Glomerular visceral epithelial cell (primary cell): ENCODE measurements around the gene STK40.
A peak's percentile ranks its signal among the peaks of the same experiment; 100 is the strongest.

Experiments
- DNase-seq: peaks from one replicate; pipeline ENCODE4 v3.0.0-alpha.2; 2016; ENCODE audit errors: extremely low spot score

STK40 gene

DNA sequence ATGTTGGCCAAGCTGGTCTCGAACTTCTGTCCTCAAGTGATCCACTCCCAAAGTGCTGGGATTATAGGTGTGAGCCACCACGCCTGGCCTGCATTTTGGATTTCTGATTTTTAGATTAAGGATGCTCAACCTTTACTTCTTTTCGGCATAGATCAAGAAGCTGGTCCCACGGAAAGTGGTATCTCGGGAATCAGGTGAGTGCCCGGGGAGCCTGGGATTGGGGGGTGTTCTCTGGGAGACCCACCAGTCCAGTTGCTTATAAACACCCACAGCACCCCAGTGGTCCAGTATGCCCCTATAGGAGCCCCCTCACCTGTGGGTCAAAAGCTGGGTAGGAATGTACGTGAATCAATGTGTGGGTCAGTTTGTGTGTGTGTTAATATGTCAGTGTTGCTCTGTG, 76.3 kb downstream of the STK40 start:
- no peak for DNase-seq

DNA sequence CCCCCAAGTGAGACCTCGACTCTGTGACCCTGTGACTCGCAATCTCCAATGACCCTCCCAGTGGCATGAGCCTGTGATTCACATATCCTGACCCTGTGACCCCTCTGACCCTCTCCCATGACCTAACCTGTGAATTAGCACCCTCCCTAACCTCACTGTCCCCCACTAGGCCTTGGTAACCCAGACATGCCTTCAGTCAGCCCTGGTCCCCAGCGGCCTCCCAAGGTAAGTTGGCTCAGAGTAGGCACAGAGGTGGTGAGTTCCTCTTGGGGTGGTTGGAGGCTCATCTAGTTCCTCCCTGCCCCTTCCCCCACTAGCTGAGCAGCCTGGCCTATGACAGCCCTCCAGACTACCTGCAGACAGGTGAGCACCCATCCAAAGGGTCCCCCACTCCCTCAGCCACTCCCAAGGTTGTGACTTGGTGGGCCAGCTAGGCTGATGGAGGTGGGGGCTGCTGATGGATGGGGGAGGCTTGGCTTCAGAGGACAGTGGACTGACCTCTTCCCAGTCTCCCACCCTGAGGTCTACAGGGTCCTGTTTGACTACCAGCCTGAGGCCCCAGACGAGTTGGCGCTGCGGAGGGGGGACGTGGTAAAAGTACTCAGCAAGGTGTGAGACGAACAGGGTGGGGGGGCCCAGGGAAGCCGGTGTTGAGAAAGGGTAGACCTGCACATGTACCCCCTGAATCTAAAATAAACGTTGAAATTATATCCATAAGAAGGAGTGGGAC, 78.0 kb downstream of the STK40 start:
- no peak for DNase-seq

DNA sequence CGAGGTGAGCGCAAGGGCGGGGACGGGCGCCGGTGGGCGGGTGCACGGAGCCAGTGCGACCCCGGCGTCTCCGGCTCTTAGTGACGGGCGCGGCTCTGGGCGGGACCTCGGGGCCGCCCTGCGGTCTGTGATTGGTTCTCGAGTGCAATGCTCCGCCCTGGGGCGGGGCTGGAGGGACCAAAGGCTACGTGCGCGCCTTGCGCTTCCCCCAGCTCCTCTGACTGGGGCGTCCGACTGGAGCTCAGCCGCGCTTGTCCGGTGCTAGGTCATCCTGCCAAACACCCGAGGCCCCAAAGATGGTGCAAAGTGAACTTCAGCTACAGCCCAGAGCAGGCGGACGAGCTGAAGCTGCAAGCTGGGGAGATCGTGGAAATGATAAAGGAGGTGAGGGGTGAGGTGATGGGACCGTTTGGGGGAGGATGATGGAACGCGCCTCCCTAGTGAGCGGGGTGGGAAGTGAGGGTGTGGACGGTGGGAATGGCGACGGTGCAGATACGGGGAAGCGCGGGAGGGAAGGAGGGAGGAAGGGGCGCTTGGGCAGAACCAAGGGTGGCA, 78.7 kb downstream of the STK40 start:
- DNase-seq = peak; percentile 81

DNA sequence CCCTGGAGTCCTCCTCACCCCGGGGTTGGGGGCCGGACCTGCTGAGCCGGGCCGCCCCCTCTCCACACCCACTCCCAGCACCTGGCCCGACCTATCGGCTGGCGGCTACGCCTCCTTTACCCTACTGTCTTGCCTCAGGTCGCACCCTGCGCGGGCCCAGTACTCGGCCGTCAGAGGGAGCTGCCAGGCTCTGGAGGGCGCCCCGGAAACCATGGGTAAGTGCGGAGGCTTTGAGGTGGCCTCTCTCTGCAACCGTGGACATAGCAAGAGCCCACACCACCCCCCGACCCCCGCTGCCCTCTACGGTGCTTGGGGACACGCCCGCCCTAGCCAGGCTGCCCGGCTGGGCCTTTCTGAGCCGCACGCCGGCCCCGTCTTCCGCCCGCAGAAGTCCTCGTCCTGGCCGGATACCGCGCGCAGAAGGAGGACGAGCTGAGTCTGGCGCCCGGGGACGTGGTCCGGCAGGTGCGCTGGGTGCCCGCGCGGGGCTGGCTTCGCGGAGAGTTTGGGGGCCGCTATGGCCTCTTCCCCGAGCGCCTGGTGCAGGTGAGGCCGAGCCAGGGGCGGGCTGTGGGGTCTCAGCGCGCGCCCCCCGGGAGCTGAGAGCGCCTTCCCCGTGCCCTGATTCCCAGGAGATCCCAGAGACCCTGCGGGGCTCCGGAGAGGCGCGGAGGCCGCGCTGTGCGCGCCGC, 79.4 kb downstream of the STK40 start, which contains the start of gene SH3D21:
Gene SH3D21 (plus strand): TSS at position 159 of the 692 bp plus-strand sequence. CDS start 53 bp downstream, at position 212.
- no peak for DNase-seq

DNA sequence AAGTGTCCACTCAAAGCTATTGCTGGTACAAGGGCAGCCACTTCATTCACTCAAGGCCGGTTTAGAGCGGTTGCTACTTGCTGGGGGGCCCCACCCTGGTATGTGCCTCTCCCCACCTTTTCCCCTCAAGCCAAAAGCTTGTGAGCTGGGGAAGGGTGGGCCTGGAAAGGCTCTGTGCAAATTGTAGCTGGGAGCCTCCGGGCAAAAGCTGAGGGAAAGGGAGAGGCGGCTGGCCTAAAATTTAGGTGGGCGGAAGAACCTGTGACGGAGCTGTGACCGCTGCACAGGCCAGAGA, 79.9 kb downstream of the STK40 start:
- DNase-seq = no peak

DNA sequence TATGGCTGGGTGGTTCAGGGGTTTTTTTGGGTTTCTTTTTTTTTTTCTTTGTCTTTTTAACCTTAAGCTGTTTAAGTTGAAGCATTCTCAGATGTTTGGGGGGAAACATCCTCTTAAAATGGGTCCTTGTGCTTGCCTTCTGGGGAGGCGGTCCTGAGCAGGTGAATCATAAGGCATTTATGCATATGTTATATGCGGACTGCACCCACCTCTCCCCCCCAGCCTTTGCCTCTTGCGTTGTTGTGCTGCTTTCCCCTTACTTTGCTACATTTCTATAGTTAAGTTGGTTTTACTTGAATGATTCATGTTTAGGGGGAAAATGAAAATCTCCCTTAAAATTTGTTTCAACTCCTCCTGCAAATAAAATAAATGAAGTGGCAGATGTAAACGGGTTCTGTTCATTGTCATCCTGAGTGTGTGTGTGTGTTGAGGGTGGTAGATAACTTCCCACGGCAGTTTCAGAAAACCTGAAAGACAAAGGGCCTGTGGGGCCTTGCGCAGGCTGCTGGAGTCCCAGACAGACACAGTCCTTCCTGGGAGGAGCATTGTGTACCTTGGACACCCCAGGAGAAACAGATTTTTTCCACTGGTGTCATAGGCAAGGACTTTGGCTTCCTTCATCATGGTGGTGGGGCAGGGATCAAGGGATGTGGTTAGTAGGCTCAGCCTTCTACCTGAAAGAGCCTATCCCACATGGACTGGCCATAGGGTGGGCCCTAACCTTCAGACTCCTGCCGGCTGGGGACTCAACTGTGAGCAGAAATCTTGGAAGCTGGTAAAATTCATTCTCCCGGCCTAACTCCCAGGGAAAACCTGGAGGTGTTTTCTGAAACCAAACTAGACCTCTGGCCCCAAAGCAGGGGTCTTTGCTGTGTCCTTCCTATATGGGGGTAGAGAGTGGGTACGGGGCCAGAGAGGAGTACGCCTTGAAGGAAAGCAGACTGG, 80.5 kb downstream of the STK40 start:
- no peak for DNase-seq

DNA sequence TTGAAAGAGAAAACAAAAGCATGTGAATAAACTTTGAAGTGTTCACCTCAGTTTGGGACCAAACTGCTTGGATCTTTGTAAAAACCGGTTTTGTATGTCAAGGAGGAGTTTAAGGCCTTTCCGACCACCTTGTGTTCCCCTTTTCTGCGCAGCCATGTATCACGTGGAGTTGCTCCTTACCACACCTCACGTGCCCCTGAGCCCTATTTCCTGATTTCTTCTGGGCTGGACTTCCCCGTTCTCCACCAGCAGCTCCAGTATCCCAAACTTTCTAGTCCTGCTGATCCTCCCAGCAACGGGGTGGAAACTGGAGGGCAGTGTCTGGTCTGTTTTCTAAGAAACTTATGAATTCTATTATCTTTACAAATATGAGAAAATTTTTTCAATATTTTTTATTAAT, 81.2 kb downstream of the STK40 start:
- no peak for DNase-seq

DNA sequence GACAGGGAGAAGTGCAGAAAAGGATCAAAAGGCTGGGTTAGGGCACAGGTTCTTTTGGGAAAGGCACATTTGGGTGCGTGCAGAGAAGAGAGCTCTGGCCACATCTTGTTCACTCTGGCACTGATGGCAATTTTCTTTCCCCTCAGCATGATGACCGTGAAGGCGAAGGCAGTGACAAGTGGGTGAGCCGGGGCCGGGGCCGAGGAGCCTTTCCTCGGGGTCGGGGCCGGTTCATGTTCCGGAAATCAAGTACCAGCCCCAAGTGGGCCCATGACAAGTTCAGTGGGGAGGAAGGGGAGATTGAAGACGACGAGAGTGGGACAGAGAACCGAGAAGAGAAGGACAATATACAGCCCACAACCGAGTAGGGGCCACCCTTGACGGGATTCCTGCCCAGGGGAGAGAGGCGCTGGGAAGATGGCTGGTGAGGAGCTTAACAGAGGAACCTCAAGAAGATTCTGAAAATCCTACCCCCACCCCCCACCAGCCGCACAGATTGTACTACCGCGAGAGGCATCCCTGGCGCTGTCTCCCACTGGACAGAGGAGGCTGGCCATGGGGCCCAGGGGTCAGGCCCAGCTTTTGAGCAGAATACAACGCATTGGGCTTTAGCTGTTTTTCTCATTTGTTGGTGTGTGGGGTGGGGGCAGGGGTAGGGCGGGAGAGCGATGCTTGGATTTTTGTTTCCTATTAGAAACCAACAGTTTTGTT, 81.9 kb downstream of the STK40 start:
- DNase-seq = no peak

DNA sequence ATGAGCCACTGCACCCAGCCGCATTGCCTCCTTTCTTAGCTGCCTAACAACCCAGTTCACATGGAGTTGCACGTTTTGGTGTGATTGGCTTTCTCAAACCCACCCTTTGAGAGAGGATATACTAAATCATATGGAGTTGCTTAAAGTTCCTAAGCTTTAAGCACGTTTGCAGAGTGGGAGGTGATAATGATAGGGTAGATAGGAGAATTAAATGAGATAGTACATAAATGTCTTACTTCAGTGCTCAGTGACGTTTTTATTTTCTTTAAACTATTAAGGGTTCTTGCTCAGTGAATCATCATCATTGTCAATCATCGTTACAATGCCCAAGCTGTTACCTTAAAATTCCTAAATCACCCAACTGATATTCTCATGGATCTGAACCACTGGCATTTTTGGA, 82.5 kb downstream of the STK40 start:
- no peak for DNase-seq

DNA sequence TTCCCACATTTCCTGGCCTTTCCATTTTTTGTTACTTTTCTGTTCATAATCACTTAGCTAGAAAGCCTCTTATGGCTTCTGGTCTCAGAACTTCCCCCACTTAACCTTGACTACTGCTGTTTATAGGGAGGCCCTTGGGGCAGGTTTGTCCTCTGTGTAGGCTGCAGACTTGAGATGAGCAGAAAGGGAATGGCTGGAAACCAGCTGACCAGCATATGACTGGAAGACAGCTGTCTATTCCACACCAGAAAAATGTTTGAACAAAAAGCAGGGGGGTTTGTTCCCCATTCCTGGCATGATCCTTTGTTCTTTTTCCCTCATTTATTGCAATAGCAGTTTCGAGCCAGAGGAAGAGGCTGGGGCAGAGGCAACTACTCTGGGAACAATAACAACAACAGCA, 84.5 kb downstream of the STK40 start:
- no peak for DNase-seq

DNA sequence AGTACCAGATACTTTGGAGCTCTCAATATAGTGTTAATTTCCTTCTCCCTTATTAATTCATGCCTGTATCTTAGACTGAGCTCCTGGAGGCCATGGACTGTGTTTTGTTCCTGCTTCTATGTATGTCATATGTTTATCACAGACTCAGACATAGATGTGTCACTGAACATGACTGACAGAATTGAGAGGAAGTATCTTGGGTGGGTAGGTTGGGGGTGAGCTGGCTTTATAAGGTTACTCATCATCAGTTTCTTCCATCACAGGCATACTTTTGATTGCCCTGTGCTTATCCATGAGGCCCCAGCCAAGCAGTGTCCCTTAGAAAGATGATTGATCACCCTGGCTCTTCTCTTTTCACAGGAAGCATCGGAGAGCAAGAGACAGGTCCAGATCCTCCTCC, 85.2 kb downstream of the STK40 start:
- DNase-seq = no peak

DNA sequence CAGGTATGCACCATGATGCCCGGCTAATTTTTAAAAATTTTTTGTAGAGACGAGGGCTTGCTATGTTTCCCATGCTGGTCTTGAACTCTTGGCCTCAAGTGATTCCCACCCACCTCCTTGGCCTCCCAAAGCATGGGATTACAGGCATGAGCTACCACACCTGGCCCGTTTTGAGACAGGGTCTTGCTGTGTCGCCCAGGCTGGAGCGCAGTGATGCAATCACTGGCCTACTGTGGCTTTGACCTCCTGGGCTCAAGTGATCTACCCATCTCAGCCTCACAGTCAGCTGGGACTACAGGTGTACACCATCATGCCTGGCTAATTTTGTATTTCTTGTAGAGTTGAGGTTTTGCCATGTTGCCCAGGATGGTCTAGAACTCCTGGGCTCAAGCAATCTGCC, 87.1 kb downstream of the STK40 start:
- no peak for DNase-seq

DNA sequence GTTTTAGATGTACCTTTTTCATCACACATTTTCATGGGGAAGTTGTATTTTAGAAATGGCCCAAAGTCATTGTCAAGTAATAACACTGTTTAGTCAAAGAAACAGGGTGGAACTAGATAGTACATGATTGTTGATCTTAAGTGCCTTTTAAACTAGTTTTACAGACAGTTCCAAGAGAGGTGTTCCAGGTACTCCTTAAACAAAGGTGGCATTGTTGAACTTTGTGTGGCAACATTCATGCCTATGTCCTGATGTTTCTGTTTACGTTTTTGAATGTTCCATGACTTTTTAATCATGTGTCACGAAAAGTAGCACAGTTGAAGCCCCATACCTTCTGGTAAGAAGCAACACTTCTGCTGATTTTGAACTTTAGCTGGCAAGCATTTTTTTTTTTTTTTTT, 88.7 kb downstream of the STK40 start:
- DNase-seq = no peak

DNA sequence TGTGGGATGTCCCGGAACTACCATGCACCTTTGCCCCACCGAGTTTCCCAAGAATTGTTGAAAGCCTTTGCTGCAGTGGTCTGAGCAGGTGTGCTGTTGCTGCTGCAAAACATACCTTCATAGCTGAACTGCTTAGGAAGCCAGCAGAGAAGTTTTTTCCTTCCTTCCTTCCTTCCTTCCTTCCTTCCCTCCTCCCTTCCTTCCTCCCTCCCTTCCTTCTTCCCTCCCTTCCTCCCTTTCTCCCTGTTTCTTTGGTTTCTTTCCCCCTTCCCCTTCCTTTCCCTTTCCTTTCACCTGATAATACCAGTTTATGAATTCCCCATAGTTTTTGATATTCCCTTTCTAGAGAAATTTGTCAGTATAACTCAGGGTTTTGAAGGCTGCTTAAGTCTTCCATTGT, 90.3 kb downstream of the STK40 start:
- DNase-seq = no peak
